Thyroid gland (tissue), 4 donors: ENCODE results near the gene OR6C76. TPM values are rescaled to one million over a fixed set of nuclear protein-coding genes. Genes with fewer than 3 reads are reported as not detected.
"Not testable (repeated sequence)": the region's sequence is repeated elsewhere in the genome, so short reads cannot be mapped to it uniquely, and the experiment has no call there.

Experiments
- DNase-seq, 2 donors: peaks; one replicate each; pipeline ENCODE4 v3.0.0-alpha.2; 2019
- H3K27ac ChIP-seq, 3 donors: fragments of 200-600 bp; sonication (generic); 1 replicate in 2 of 3; 2 replicates in 1 of 3; pipeline ENCODE4 v1.5.1; 2016 to 2019; ENCODE audit warnings: mild to moderate bottlenecking in 1 of 3, moderate library complexity in 1 of 3
- H3K27me3 ChIP-seq: fragments of 200-600 bp; sonication (generic); one replicate; pipeline ENCODE4 v1.5.1; 2019
- H3K36me3 ChIP-seq, 2 donors: fragments of 200-600 bp; sonication (generic); one replicate each; pipeline ENCODE4 v1.5.1; 2016 to 2019
- H3K4me1 ChIP-seq, 2 donors: fragments of 200-600 bp; sonication (generic); one replicate each; pipeline ENCODE4 v1.5.1; 2017 to 2019
- H3K4me3 ChIP-seq, 3 donors: fragments of 200-600 bp; sonication (generic); replicated peaks in 1 of 3; 1 replicate in 2 of 3; 2 replicates in 1 of 3; pipeline ENCODE4 v1.5.1; 2016; ENCODE audit warnings: mild to moderate bottlenecking in 1 of 3
- H3K9me3 ChIP-seq: fragments of 200-600 bp; sonication (generic); one replicate; pipeline ENCODE4 v1.5.1; 2017
- POLR2A ChIP-seq, 2 donors: fragments of 450-650 bp; IDR thresholded peaks; one replicate each; pipeline ENCODE4 v1.6.1; 2017; ENCODE audit warnings: antibody characterized with exemption in 2 of 2, mild to moderate bottlenecking in 2 of 2, moderate library complexity in 1 of 2
- WGBS, 2 donors: methylation state at CpG; one replicate each; pipeline ENCODE4 v1.1.5; 2017; 5-methylcytosine and 5-hydroxymethylcytosine counted together
- intact Hi-C: fragments of 100-400 bp; cut with DNase I; formaldehyde crosslinking; loops from one replicate; pipeline ENCODE4 v1.15.1; 2023
- total RNA-seq, 4 donors: library from RNA; depleted of rRNA; stranded (reverse); fragments of >200 nt; gene quantifications; one replicate each; pipeline ENCODE4 v1.2.3, GENCODE V29; 2016
- TF ChIP-seq, protein P1 (sequence below), 6 experiments: fragments of 200-600 bp in 3 of 6; fragments of 450-650 bp in 3 of 6; sonication (generic) in 3 of 6; IDR thresholded peaks; one replicate each; pipeline ENCODE4 v1.5.1; 2016 to 2019; ENCODE audit warnings: antibody characterized with exemption in 6 of 6, mild to moderate bottlenecking in 2 of 6, inconsistent platforms in 1 of 6, moderate library complexity in 1 of 6

OR6C76 gene
- total RNA-seq, 4 donors from 2014 or later, result not detected

DNA sequence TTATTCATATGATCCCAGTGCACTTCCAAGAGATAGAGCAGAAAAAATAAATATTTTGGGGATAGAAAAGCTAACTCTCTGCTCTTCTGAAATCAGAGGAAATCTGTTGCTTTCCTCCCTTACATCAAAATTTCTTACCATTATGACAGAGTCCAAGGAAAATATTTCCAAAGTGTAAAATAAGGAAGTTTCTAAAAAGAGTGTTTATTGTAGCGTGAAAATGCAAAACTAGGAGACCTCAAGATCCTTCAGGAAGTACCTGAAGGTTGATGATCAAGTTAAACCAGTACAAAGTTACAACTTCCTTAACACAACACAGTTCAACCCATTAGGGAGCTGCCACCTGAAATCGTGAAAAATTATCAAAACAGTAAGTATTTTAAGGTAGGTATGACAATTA is 17.7 kb downstream of the OR6C76 start, which contains the start of gene OR6C2:
TSS of gene OR6C2 (plus strand) at position 301 of the 400 bp plus-strand sequence. CDS start 8,138 bp downstream, outside the sequence.
- no peak within 1 kb of the TSS for H3K4me3 ChIP-seq
- no peaks in the 10 kb centered on the region for H3K27me3 ChIP-seq
- 26 to 37% methylated on average over 2 of the region's 2 CpGs for WGBS, 2 donors
- DNase-seq, result no peak
- no peaks in the 10 kb centered on the region for H3K9me3 ChIP-seq
- intact Hi-C loops, result no loop called here
- no peaks in the 10 kb centered on the region for H3K36me3 ChIP-seq
- TF ChIP-seq, protein P1, sequence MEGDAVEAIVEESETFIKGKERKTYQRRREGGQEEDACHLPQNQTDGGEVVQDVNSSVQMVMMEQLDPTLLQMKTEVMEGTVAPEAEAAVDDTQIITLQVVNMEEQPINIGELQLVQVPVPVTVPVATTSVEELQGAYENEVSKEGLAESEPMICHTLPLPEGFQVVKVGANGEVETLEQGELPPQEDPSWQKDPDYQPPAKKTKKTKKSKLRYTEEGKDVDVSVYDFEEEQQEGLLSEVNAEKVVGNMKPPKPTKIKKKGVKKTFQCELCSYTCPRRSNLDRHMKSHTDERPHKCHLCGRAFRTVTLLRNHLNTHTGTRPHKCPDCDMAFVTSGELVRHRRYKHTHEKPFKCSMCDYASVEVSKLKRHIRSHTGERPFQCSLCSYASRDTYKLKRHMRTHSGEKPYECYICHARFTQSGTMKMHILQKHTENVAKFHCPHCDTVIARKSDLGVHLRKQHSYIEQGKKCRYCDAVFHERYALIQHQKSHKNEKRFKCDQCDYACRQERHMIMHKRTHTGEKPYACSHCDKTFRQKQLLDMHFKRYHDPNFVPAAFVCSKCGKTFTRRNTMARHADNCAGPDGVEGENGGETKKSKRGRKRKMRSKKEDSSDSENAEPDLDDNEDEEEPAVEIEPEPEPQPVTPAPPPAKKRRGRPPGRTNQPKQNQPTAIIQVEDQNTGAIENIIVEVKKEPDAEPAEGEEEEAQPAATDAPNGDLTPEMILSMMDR (IDR thresholded peaks at IDR 0.05), result no peak
- no peak for TF ChIP-seq POLR2A (IDR thresholded peaks at IDR 0.05)
- no peaks in the 10 kb centered on the region for H3K4me1 ChIP-seq
- H3K27ac ChIP-seq, result no peak within 1 kb of the TSS

DNA sequence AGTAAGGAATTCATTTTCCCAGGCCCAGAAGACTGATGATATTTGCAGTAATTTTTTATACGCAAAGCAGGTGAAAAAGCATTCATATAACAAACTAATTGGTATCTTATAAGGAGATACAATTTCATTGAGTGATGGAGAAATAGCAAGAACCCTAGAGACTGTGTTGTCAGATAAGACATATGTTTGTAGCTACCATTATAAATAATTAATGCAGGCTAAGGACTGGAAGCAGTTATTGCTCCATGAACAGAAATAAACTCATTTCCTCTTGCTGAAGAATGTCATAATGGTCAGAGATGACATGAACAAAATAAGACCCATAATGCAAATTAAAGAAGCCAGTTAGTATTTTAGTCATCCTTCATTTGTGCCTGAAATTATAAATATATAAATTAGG is 19.3 kb downstream of the OR6C76 start:
- no peaks in the 10 kb centered on the region for H3K9me3 ChIP-seq
- no peaks in the 10 kb centered on the region for H3K36me3 ChIP-seq
- intact Hi-C loops, result no loop called here
- no peaks in the 10 kb centered on the region for H3K27me3 ChIP-seq
- no peaks in the 10 kb centered on the region for H3K4me1 ChIP-seq
- WGBS, 2 donors, result 98 to 100% methylated on average over 1 of the region's 1 CpG
- no peak overlapping the region for H3K4me3 ChIP-seq
- no peak for DNase-seq
- TF ChIP-seq, protein P1 (IDR thresholded peaks at IDR 0.05), result no peak
- TF ChIP-seq POLR2A (IDR thresholded peaks at IDR 0.05), result no peak
- H3K27ac ChIP-seq, result no peak overlapping the region

DNA sequence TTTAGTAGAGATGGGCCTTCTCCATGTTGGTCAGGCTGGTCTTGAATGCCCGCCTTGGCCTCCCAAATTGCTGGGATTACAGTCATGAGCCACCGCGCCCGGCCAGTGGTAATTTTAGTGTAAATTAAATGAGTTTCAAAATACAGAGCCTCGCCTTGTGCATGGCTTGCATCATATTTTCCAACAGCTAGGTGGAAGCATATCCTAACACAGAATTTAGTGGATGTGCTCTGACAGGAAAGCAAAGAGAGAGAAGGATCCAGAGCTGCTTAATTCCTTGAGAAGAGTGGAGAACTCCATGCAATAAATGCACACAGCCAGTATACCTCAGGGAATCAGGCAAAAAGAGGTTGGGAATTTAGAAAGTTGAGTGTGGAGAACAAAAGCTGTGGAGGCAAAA is 20.3 kb downstream of the OR6C76 start:
- Histone ChIP-seq H3K27ac (no peak overlapping the region), H3K4me1 (no peaks in the 10 kb centered on the region), H3K27me3 (no peaks in the 10 kb centered on the region), H3K36me3 (no peaks in the 10 kb centered on the region), H3K4me3 (no peak overlapping the region), H3K9me3 (no peaks in the 10 kb centered on the region)
- WGBS, 2 donors, result 88 to 90% methylated on average over 5 of the region's 5 CpGs
- TF ChIP-seq, protein P1 (IDR thresholded peaks at IDR 0.05), result no peak
- no peak for TF ChIP-seq POLR2A (IDR thresholded peaks at IDR 0.05)
- no peak for DNase-seq
- intact Hi-C loops, result no loop called here

DNA sequence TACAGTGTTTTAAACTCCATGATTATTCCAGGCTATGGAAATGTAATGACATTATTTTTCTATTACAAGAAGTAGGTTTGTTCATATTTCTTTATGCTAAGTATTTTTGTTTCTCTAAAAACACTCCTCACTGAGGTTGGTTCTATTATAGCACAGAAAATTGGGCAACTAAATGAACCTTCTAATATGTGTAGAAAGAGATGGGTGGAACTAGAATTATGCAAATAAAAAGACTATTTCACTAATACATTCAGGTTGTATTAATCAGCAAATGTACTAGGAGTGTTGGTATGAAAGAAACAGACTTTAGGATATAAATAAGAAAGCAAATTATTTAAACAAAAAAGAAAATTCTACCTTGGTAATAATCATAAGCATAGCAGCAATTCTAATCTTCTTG is 22.8 kb downstream of the OR6C76 start:
- intact Hi-C loops, result no loop called here
- H3K4me1 ChIP-seq, result no peaks in the 10 kb centered on the region
- no peak for DNase-seq

DNA sequence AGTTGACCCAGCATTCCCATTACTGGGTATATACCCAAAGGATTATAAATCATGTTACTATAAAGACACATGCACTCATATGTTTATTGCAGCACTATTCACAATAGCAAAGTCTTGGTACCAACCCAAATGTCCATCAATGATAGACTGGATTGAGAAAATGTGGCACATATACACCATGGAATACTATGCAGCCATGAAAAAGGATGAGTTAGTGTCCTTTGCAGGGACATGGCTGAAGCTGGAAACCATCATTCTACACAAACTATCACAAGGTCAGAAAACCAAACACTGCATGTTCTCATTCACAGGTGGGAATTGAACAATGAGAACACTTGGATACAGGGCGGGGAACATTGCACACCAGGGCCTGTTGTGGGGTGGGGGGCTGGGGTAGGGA is 38.9 kb downstream of the OR6C76 start:
- H3K4me3 ChIP-seq, DNase-seq, H3K4me1 ChIP-seq, H3K36me3 ChIP-seq, H3K9me3 ChIP-seq, H3K27ac ChIP-seq, intact Hi-C loops, H3K27me3 ChIP-seq: not testable (repeated sequence)
- WGBS, 2 donors, result 91 to 100% methylated on average over 1 of the region's 1 CpG

More for the DNA sequence above, 22.8 kb downstream of the OR6C76 start:
- no peaks in the 10 kb centered on the region for H3K9me3 ChIP-seq
- TF ChIP-seq, protein P1 (IDR thresholded peaks at IDR 0.05), result no peak
- TF ChIP-seq POLR2A (IDR thresholded peaks at IDR 0.05), result no peak
- no peaks in the 10 kb centered on the region for H3K27me3 ChIP-seq
- H3K4me3 ChIP-seq, result no peak overlapping the region
- no peaks in the 10 kb centered on the region for H3K36me3 ChIP-seq
- no peak overlapping the region for H3K27ac ChIP-seq

DNA sequence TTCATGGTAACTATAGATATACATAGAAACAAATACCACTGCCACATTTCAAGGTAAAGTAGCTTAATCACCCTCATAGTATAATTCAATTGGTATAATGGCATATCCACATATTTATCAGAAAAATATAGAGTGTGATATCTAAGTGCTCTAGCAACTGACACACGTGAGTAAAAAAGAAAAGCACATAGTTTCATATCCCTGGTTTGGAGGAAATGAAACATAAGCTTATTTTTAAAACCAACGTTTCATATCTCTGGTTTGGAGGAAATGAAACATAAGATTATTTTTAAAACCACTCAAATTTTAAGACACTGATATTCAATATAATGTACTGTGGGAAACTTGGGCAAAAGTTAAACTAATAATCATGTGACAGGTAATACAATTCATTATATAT is 41.8 kb downstream of the OR6C76 start:
- TF ChIP-seq, protein P1 (IDR thresholded peaks at IDR 0.05), result no peak
- no peak for TF ChIP-seq POLR2A (IDR thresholded peaks at IDR 0.05)

More for the DNA sequence above, 41.8 kb downstream of the OR6C76 start:
- H3K27ac ChIP-seq, result no peak overlapping the region
- no peak overlapping the region for H3K4me3 ChIP-seq
- no peaks in the 10 kb centered on the region for H3K36me3 ChIP-seq
- H3K4me1 ChIP-seq, result no peaks in the 10 kb centered on the region
- no peaks in the 10 kb centered on the region for H3K9me3 ChIP-seq
- intact Hi-C loops, result no loop called here
- WGBS, 2 donors, result 52 to 58% methylated on average over 2 of the region's 2 CpGs
- DNase-seq, result no peak
- H3K27me3 ChIP-seq, result no peaks in the 10 kb centered on the region
